GM10266 (cell line): ENCODE measurements around the gene RAI14.

ENCODE experiments used
- DNase-seq: peaks from one replicate; pipeline ENCODE4 v3.0.0; 2012; ENCODE audit errors: extremely low spot score
- CTCF ChIP-seq: IDR thresholded peaks from 2 replicates; pipeline ENCODE4 v1.5.1; 2012; ENCODE audit warnings: mild to moderate bottlenecking, low read depth; ENCODE audit not compliant: control insufficient read depth, insufficient read depth; ENCODE audit errors: missing control alignments

RAI14 gene

GRCh38 chr5:34848230-34848629 lies 192.1 kb downstream of the RAI14 start:
- DNase-seq = no peak
- no peak for TF ChIP-seq CTCF

GRCh38 chr5:34849253-34849652 lies 193.1 kb downstream of the RAI14 start:
- no peak for DNase-seq
- no peak for TF ChIP-seq CTCF

GRCh38 chr5:34854459-34855174 lies 198.5 kb downstream of the RAI14 start:
- DNase-seq = peak; percentile 58
- TF ChIP-seq CTCF = no peak

- no peak for DNase-seq
- no peak for TF ChIP-seq CTCF
Measured at GRCh38 chr5:34857161-34857560, 201.0 kb downstream of the RAI14 start.

- no peak for DNase-seq
- no peak for TF ChIP-seq CTCF
Measured at GRCh38 chr5:34857894-34858293, 201.8 kb downstream of the RAI14 start.

- no peak for TF ChIP-seq CTCF
- no peak for DNase-seq
Measured at GRCh38 chr5:34858790-34859189, 202.7 kb downstream of the RAI14 start.

GRCh38 chr5:34859253-34859652 lies 203.1 kb downstream of the RAI14 start:
- no peak for TF ChIP-seq CTCF
- DNase-seq = no peak
